K562 (cell line): ENCODE data around the gene ANO10. TPM values are rescaled to one million over a fixed set of nuclear protein-coding genes. Genes with fewer than 3 reads are reported as not detected.

Experiments
- ESRRB ChIP-seq: fragments of 250-450 bp; sonication (Bioruptor Pico); IDR thresholded peaks from 2 replicates; pipeline ENCODE4 v1.5.0; 2020; ENCODE audit warnings: mild to moderate bottlenecking, moderate library complexity, borderline replicate concordance
- ILK ChIP-seq: fragments of 450-650 bp; IDR thresholded peaks from 2 replicates; pipeline ENCODE4 v1.6.1; 2016; ENCODE audit warnings: missing genetic modification characterization, low read depth, mild to moderate bottlenecking, missing compliant biosample characterization, moderate library complexity, borderline replicate concordance
- NR2F6 ChIP-seq: fragments of 450-650 bp; formaldehyde crosslinking; IDR thresholded peaks from 2 replicates; pipeline ENCODE4 v1.4.0; 2020; ENCODE audit warnings: mild to moderate bottlenecking
- PCBP1 ChIP-seq: fragments of 200-400 bp; formaldehyde crosslinking; IDR thresholded peaks from 2 replicates; pipeline ENCODE4 v1.6.1; 2018; ENCODE audit warnings: mild to moderate bottlenecking, low read depth, low read length; ENCODE audit not compliant: poor library complexity, severe bottlenecking
- PHTF2 ChIP-seq: fragments of 250-450 bp; sonication (Bioruptor Pico); IDR thresholded peaks from 2 replicates; pipeline ENCODE4 v1.5.0; 2021; ENCODE audit warnings: mild to moderate bottlenecking
- PURB ChIP-seq: sonication (generic); formaldehyde crosslinking; IDR thresholded peaks from 2 replicates; pipeline ENCODE4 v1.9.0; 2021; ENCODE audit warnings: low read depth, mild to moderate bottlenecking, missing genetic modification reagents
- SRSF3 ChIP-seq: fragments of 200-400 bp; formaldehyde crosslinking; IDR thresholded peaks from 2 replicates; pipeline ENCODE4 v1.6.1; 2016; ENCODE audit warnings: mild to moderate bottlenecking, low read length, moderate library complexity; ENCODE audit not compliant: insufficient read depth
- ZBTB7A ChIP-seq: IDR thresholded peaks from 2 replicates; pipeline ENCODE4 v1.6.1; 2011; ENCODE audit warnings: low read depth, mild to moderate bottlenecking, low read length, moderate library complexity, borderline replicate concordance; ENCODE audit not compliant: control insufficient read depth
- ZFP1 ChIP-seq: fragments of 450-650 bp; formaldehyde crosslinking; IDR thresholded peaks from 2 replicates; pipeline ENCODE4 v1.4.0; 2020; ENCODE audit warnings: mild to moderate bottlenecking, mixed read lengths
- ZNF324 ChIP-seq: fragments of 250-450 bp; sonication (Bioruptor Pico); IDR thresholded peaks from 2 replicates; pipeline ENCODE4 v1.4.0; 2020; ENCODE audit warnings: mild to moderate bottlenecking
- polyA plus RNA-seq, 8 experiments: library from polyadenylated mRNA; depleted of rRNA in 4 of 8; stranded (reverse) in 5 of 8; unstranded in 3 of 8; fragments of >200 nt; fragmentation: Nextera tagmentation in 2 of 8; fragmentation: Illumina TruSeq in 1 of 8; extraction: Ambion mirVana in 2 of 8; extraction: Trizol in 1 of 8; gene quantifications; 2 replicates each; pipeline versions ENCODE4 v1.2.1 to v1.2.3, GENCODE V29; 2011 to 2014; ENCODE audit warnings: inconsistent platforms in 1 of 8, missing spikeins in 1 of 8
- total RNA-seq, 7 experiments: library from RNA; depleted of rRNA in 6 of 7; stranded (reverse); fragments of >200 nt in 6 of 7; fragmentation: Illumina TruSeq in 2 of 7; extraction: Trizol in 2 of 7; gene quantifications; 2 replicates each; pipeline versions ENCODE4 v1.2.1 to v1.2.3, GENCODE V29; 2011 to 2021; ENCODE audit warnings: low replicate concordance in 1 of 7
- TF ChIP-seq, protein P1 (sequence below): fragments of 200-800 bp; sonication (Bioruptor generic); IDR thresholded peaks from 2 replicates; pipeline ENCODE4 v1.6.1; 2016; ENCODE audit warnings: missing genetic modification characterization, missing compliant biosample characterization
- TF ChIP-seq, protein P2 (sequence below), 2 experiments: fragments of 150-350 bp in 1 of 2; IDR thresholded peaks; 2 replicates each; pipeline ENCODE4 v1.6.1; 2012 to 2016; ENCODE audit warnings: low read depth in 2 of 2, low read length in 2 of 2, mild to moderate bottlenecking in 1 of 2, moderate library complexity in 1 of 2
- TF ChIP-seq, protein P3 (sequence below): sonication (generic); formaldehyde crosslinking; IDR thresholded peaks from 2 replicates; pipeline ENCODE4 v1.9.0; 2022; ENCODE audit warnings: mild to moderate bottlenecking, missing genetic modification reagents
- TF ChIP-seq, protein P4 (sequence below): fragments of 450-650 bp; formaldehyde crosslinking; IDR thresholded peaks from 2 replicates; pipeline ENCODE4 v1.4.0; 2022; ENCODE audit warnings: missing genetic modification characterization

Gene ANO10
- total and polyA plus RNA-seq, 9 of the 15 experiments (the other 6 are each of a cell fraction or from before 2014, with no cell fraction given) = 6.4 to 46.0 (median 32.3) TPM

DNA sequence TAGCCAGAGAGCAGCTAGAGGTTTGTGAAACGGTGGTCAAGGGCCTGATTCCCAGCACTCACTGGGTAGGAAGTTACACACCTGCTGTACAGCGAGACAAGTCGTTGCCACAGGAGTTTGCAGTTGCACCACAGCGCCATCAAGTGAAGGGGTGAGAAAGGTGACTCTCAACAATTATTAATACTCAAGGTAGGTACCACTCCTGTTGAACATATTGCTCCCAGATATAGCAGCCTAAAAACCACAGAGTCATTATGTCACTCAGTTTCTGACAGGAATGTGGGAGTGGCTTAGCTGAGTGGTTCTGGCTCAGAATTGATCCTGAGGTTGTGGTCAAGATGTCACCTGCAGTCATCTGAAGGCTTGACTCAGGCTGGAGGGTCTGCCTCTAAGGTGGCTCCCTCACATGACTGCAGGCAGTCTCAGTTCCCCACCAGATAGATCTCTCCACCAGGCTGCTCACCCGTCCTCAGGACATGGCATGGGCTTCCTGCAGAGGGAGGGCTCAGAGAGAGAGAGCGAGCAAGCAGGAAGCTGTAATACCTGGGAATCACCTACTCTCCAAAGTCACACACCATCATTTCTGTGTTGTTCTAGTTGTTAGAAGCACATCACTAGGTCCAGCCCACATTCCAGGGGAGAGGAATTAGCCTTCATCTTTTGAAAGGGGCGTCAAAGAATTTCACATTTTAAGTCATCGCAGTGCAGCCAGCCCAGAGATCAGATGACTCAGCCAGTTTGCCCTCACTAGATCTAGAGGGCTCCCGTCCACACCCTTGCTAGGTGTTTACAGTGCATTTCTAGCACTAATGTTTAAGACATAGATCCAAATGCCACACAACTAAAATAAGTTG lies 17.0 kb upstream of the ANO10 start (continued):
- TF ChIP-seq, protein P1, sequence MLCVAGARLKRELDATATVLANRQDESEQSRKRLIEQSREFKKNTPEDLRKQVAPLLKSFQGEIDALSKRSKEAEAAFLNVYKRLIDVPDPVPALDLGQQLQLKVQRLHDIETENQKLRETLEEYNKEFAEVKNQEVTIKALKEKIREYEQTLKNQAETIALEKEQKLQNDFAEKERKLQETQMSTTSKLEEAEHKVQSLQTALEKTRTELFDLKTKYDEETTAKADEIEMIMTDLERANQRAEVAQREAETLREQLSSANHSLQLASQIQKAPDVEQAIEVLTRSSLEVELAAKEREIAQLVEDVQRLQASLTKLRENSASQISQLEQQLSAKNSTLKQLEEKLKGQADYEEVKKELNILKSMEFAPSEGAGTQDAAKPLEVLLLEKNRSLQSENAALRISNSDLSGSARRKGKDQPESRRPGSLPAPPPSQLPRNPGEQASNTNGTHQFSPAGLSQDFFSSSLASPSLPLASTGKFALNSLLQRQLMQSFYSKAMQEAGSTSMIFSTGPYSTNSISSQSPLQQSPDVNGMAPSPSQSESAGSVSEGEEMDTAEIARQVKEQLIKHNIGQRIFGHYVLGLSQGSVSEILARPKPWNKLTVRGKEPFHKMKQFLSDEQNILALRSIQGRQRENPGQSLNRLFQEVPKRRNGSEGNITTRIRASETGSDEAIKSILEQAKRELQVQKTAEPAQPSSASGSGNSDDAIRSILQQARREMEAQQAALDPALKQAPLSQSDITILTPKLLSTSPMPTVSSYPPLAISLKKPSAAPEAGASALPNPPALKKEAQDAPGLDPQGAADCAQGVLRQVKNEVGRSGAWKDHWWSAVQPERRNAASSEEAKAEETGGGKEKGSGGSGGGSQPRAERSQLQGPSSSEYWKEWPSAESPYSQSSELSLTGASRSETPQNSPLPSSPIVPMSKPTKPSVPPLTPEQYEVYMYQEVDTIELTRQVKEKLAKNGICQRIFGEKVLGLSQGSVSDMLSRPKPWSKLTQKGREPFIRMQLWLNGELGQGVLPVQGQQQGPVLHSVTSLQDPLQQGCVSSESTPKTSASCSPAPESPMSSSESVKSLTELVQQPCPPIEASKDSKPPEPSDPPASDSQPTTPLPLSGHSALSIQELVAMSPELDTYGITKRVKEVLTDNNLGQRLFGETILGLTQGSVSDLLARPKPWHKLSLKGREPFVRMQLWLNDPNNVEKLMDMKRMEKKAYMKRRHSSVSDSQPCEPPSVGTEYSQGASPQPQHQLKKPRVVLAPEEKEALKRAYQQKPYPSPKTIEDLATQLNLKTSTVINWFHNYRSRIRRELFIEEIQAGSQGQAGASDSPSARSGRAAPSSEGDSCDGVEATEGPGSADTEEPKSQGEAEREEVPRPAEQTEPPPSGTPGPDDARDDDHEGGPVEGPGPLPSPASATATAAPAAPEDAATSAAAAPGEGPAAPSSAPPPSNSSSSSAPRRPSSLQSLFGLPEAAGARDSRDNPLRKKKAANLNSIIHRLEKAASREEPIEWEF (CRISPR knock-in tag) = no peak
- TF ChIP-seq ZBTB7A (no peak), ESRRB (CRISPR knock-in tag) (no peak), ZNF324 (CRISPR knock-in tag) (no peak), PCBP1 (no peak), PHTF2 (CRISPR knock-in tag) (no peak), NR2F6 (CRISPR knock-in tag) (no peak), ZFP1 (0 out of 2 replicates have a peak, but pooled peaks have one; percentile 3), ILK (tag) (no peak), PURB (no peak), SRSF3 (no peak)
- TF ChIP-seq, protein P2, sequence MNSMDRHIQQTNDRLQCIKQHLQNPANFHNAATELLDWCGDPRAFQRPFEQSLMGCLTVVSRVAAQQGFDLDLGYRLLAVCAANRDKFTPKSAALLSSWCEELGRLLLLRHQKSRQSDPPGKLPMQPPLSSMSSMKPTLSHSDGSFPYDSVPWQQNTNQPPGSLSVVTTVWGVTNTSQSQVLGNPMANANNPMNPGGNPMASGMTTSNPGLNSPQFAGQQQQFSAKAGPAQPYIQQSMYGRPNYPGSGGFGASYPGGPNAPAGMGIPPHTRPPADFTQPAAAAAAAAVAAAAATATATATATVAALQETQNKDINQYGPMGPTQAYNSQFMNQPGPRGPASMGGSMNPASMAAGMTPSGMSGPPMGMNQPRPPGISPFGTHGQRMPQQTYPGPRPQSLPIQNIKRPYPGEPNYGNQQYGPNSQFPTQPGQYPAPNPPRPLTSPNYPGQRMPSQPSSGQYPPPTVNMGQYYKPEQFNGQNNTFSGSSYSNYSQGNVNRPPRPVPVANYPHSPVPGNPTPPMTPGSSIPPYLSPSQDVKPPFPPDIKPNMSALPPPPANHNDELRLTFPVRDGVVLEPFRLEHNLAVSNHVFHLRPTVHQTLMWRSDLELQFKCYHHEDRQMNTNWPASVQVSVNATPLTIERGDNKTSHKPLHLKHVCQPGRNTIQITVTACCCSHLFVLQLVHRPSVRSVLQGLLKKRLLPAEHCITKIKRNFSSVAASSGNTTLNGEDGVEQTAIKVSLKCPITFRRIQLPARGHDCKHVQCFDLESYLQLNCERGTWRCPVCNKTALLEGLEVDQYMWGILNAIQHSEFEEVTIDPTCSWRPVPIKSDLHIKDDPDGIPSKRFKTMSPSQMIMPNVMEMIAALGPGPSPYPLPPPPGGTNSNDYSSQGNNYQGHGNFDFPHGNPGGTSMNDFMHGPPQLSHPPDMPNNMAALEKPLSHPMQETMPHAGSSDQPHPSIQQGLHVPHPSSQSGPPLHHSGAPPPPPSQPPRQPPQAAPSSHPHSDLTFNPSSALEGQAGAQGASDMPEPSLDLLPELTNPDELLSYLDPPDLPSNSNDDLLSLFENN (IDR thresholded peaks at IDR 0.05; ENCODE audit: low read depth in 2 of 2, low read length in 2 of 2) = peak in 1 of 2 experiments; percentile 51; a peak in 1 of 4 replicates
- TF ChIP-seq, protein P3, sequence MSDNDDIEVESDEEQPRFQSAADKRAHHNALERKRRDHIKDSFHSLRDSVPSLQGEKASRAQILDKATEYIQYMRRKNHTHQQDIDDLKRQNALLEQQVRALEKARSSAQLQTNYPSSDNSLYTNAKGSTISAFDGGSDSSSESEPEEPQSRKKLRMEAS = no peak
- TF ChIP-seq, protein P4, sequence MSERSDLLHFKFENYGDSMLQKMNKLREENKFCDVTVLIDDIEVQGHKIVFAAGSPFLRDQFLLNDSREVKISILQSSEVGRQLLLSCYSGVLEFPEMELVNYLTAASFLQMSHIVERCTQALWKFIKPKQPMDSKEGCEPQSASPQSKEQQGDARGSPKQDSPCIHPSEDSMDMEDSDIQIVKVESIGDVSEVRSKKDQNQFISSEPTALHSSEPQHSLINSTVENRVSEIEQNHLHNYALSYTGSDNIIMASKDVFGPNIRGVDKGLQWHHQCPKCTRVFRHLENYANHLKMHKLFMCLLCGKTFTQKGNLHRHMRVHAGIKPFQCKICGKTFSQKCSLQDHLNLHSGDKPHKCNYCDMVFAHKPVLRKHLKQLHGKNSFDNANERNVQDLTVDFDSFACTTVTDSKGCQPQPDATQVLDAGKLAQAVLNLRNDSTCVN (CRISPR knock-in tag) = no peak
